HG02798 (cell line): ENCODE measurements around the gene BDP1.
"Not testable (repeated sequence)": the region's sequence is repeated elsewhere in the genome, so short reads cannot be mapped to it uniquely, and the experiment has no call there.

Experiments used
- ATAC-seq: cut with Tn5 transposase; IDR thresholded peaks from one replicate; pipeline ENCODE4 v1.9.1; 2021; ENCODE audit warnings: mild to moderate bottlenecking; ENCODE audit not compliant: unreplicated experiment, poor library complexity

The BDP1 gene

DNA sequence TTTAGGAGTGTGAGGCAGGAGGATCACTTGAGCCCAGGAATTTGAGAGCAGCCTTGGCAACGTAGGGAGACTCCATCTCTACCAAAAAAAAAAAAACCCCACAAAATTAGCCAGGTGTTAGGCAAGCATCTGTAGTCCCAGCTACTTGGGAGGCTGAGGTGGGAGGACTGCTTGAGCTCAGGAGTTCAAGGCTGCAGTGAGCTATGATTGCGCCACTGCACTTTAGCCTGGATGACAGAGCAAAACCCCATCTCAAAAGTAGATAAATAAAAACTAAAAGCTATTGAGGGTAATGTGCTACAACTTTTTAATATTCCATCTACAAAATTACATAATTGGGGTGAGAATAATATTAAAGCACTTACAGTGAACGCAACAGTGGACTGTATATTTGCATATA lies 5.9 kb downstream of the BDP1 start:
- ATAC-seq = no peak

DNA sequence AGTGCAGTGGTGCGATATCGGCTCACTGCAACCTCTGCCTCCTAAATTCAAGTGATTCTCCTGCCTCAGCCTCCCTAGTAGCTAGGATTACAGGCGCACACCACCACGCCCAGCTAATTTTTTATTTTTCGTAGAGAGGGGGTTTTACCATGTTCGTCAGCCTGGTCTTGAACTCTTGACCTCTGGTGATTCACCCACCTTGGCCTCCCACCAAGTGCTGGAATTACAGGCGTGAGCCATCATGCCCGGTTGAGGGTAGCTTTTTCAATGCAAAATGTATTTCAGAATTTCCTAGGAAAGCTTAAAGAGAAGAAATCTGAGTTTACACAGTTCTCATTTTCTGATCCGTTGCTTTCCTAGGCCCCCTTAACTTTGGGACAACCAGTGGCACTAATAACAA lies 15.7 kb downstream of the BDP1 start:
- no peak for ATAC-seq

DNA sequence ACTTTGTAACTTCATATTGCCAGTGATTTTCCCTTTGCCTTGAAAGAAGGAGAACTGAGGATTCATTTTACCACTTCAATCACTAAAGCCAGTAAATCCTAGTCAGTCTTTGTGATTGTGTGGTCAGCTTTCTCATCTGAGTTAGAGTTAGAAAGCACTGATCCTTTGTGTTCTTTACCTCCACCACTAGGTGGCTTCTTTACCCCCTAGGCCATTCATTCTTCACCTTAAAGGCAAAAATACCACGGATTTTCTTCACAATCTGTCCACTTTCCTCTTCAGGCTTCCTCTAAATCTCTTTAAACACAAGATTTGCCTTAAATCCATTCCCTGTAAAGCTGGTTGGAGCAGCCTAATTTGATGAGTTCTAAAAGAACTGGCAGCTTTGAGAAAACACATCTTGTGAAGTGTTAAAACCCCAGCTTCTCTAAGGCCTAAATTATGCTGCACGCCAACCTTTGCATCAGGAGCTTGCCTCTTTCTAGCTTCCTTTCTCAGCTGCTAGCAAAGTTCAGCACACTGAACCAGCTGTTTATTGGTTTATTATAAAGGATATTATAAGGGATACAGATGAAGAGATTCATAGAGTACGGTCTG lies 20.4 kb downstream of the BDP1 start:
- no peak for ATAC-seq

DNA sequence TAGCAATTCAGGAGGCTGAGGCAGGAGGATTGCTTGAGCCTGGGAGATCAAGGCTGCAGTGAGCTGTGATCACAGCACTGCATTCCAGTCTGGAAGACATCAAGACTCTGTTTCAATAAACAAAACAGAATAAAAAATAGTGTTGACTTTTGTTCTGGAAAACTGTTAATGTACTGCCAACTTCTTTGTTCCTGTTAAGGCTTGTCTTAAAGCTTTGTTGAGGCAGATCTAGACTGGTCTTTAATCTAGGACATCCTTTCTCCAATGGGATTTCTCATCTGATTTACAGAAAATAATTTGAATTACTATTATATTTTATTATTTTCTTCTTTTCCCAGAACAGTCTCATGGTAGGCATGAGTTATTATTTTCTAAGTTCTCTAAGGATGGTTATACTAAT lies 26.0 kb downstream of the BDP1 start:
- ATAC-seq = no peak

DNA sequence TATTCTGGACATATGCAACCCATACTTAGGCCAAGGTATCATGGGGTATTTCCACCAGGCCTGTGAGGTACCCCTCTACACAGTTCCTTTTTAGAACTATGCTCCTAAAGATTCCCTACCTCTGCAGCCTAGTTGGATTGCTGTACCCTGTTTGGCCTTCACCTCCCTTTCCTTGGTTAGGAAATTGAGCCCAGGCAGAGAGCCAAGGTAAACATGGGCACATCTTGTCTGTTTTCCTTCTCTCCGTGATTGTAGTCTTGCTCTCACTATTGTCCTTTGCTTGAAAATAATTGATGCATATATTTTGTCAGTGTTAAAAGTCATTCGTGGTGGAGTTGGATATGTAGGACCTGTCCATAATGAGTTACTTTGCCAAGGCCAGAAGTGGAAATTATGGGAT lies 26.7 kb downstream of the BDP1 start:
- no peak for ATAC-seq

DNA sequence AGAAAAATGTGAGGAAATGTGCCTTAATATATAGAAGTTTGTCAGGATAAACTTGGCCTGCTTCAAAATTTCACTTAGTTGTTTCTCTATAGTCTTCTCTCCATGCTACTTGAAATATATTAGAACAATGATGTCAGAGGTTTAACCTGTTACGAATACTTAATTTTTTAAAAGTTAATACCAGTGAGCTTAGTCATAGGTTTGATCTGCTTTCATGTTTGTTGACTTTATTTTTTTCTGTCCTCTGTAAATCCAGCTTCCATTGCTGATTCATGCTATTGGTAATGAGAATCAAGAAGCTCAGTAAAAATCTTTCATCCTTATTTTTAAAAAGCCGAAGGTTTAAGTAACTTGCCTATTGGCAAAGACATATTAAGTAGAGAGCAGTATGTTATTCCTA lies 27.9 kb downstream of the BDP1 start:
- no peak for ATAC-seq

DNA sequence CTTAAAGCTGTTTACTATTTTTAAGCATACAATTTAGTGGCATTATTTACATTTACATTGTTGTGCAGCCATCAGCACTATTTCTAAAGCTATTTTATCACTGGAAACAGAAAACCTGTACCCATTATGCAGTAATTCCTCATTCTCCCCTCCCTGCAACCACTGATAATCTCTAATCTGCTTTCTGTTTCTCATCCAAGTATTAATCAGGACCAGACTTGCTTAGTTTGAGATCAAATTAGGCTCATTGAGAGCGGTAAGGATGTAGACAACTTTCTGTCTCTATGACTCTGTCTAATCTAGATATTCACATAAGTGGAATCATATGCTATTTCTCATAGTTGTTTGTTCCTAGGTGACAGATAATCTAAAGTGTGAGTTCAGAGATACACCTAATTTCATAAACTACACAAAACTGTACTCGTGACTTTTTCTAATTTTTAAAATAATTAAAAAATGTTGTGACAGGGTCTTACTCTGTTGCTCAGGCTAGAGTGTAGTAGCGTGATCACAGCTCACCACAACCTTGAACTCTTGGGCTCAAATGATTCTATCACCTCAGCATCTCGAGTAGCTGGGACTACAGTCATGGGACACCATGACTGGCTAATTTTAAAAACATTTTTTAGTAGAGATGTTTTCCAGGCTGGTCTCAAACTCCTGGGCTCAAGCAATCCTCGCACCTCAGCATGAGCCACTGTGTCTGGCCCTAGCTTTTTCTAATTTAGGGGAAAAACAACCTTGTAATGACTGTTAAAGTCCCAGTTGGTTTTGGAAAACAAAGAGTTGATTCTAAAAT lies 37.6 kb downstream of the BDP1 start:
- no peak for ATAC-seq

DNA sequence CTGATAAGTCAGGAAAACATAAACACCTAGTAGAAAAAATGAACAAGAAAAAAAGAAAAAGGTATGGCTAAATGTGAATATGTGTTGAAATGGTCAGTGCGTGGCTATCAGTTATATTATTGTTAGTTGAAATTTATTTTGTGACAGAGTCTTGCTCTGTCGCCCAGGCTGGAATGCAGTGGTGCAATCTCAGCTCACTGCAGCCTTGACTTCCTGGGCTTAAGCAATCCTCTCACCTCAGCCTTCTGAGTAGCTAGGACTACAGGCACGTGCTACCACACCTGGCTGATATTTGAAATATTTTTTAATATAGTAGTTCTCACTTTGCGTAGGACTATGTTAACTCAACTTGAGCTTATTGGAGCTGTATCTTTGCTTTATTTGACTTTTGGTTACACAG lies 38.8 kb downstream of the BDP1 start:
- ATAC-seq = not testable (repeated sequence)

DNA sequence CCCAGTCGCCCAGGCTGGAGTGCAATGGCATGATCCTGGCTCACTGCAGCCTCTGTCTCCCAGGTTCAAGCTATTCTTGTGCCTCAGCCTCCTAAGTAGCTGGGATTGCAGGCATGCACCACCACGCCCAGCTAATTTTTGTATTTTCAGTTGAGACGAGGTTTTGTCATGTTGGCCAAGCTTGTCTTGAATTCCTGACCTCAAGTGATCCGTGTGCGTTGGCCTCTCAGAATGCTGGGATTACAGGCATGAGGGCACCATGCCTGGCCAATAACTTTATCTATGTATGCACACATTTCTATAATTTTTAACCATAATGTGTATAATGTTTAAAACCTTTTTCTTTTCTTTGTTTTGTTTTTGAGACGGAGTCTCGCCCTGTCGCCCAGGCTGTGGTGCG lies 43.3 kb downstream of the BDP1 start:
- not testable (repeated sequence) for ATAC-seq

DNA sequence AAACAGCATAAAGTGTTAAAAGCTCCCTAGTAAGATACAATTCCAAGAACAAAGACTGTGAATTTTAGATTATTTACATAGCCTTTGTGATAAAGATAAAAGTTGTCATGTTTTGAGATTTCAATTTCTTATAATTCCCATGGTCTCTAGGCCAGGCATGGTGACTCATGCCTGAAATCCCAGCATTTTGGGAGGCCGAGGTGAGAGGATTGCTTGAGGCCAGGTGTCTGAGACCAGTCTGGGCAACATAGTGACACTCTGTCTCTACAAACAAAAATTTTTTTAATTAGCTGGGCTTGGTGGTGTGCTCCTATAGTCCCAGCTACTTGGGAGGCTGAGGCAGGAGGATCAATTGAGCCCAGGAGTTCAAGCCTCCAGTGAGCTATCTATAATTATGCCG lies 48.1 kb downstream of the BDP1 start:
- ATAC-seq = no peak

DNA sequence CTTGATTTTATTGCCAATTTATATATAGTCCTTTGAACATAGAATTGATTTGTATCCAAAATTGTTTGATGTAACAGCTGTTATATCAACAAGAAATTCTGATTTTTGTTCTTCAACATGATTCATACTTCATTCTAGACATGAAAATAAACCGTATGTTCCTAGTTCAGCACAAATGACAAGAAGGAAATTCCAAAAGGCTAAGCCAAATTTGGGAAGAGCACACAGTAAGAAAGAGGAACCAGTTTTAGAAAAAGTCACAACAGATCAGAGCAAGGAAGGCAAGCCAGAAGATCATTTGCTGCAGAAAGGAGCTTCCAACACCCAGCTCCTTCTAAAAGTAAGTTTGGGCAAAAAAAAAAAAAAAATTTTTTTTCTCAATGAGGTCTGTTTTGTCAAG lies 66.7 kb downstream of the BDP1 start:
- no peak for ATAC-seq

DNA sequence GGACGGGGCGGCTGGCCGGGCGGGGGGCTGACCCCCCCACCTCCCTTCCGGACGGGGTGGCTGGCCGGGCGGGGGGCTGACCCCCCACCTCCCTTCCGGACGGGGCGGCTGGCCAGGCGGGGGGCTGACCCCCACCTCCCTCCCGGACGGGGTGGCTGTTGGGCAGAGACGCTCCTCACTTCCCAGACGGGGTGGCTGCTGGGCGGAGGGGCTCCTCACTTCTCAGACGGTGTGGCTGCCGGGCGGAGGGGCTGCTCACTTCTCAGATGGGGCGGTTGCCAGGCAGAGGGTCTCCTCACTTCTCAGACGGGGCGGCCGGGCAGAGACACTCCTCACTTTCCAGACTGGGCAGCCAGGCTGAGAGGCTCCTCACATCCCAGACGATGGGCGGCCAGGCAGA lies 70.2 kb downstream of the BDP1 start:
- ATAC-seq = not testable (repeated sequence)

DNA sequence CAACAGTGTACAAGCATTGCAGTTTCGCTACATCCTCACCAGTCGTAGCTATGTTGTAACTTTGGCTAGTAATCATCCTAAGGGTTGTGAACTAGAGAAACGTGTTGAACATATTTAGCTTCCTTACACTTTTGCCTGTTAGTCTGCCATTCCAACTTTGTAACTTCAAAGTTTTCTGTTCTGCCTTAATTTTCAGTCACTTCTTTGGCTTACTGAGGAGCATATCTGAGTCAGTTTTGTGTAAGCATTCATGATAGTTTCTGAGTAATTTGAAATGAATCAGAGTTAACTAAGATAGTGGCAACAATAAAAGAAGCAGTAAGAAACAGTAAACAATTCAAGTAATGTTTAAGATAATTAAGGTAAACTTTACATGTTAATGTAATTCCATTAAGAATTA lies 72.8 kb downstream of the BDP1 start:
- no peak for ATAC-seq

DNA sequence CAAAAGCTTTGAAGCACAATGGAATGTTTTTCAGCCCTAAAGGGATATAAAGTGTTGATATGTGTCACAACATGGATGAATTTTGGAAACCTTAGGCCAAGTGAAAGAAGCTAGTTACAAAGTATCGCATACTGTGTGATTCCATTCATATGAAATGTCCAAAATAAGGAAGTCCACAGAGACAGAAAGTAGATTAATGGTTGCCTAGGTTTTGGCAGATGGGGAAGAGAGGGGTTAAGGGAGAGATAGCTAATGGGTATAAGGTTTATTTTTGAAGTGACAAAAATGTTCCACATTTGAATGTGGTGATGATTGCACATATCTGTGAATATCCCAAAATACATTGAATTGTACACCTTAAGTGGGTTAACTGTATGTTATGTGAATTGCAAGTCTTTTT lies 74.2 kb downstream of the BDP1 start:
- no peak for ATAC-seq

DNA sequence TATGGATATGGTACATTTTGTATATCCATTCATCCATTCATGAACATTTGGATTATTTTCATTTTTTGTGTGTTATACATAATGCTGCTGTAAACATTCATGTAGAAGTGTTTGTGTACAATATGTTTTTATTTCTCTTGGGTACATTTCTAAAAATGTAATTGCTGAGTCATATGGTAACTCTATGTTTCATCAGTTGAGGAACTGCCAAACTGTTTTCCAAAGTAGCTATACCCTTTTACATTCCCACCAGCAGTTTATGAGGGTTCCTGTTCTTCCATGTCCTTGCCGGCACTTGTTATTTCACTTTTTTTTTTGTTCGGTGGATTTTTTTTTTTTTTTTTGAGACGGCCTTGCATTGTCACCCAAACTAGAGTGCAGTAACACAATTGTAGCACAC lies 77.7 kb downstream of the BDP1 start:
- ATAC-seq = no peak

DNA sequence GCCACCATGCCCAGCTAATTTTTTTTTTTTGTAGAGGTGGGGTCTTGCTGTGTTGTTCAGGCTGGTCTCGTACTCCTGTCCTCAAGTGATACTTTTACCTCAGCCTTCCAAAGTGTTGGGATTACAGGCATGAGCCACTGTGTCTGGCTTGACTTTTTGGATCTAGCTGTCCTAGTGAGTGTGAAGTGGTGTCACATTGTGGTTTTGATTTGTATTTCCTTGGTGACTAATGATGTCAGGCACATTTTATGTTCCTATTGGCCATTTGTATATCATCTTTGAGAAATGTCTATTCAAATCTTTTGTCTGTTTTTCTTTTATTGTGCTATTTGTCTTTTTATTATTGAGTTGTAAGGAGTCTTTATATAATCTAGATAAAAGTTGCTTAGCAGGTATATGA lies 78.2 kb downstream of the BDP1 start:
- no peak for ATAC-seq

DNA sequence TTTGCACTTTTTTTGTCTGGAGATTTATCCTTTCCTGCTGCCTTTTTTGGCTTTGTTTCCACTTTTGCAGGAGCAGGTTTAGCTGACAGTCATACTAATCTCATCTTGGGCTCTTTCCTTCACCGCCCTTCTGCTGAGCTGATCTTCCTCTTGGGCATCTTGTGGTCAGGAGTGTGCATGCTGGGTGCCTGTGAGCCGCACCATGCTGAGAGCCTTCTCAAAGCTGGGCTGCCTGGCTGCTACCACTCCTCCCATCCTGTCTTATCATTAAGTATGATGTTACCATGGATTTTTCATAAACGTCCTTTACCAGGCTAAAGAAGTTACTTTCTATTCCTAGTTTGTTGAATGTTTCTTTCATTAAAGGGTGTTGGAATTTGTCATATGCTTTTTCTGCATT lies 82.2 kb downstream of the BDP1 start:
- ATAC-seq = no peak

DNA sequence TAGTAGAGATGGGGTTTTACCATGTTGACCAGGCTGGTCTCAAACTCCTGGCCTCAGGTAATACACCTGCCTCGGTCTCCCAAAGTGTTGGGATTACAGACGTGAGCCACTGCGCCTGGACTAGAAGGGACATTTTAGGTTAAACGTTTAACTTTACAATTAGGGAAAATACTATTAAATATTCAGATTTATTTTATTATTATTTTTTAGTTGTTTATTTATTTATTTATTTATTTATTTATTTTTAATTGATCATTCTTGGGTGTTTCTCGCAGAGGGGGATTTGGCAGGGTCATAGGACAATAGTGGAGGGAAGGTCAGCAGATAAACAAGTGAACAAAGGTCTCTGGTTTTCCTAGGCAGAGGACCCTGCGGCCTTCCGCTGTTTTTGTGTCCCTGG lies 95.4 kb downstream of the BDP1 start:
- ATAC-seq = not testable (repeated sequence)

DNA sequence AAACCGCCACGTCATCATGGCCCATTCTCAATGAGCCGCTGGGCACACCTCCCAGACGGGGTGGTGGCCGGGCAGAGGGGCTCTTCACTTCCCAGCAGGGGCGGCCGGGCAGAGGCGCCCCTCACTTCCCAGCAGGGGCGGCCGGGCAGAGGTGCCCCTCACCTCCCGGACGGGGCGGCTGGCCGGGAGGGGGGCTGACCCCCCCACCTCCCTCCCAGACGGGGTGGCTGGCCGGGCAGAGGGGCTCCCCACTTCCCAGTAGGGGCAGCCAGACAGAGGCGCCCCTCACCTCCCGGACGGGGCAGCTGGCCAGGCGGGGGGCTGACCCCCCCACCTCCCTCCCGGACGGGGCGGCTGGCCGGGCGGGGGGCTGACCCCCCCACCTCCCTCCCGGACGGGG lies 96.1 kb downstream of the BDP1 start:
- ATAC-seq = not testable (repeated sequence)

DNA sequence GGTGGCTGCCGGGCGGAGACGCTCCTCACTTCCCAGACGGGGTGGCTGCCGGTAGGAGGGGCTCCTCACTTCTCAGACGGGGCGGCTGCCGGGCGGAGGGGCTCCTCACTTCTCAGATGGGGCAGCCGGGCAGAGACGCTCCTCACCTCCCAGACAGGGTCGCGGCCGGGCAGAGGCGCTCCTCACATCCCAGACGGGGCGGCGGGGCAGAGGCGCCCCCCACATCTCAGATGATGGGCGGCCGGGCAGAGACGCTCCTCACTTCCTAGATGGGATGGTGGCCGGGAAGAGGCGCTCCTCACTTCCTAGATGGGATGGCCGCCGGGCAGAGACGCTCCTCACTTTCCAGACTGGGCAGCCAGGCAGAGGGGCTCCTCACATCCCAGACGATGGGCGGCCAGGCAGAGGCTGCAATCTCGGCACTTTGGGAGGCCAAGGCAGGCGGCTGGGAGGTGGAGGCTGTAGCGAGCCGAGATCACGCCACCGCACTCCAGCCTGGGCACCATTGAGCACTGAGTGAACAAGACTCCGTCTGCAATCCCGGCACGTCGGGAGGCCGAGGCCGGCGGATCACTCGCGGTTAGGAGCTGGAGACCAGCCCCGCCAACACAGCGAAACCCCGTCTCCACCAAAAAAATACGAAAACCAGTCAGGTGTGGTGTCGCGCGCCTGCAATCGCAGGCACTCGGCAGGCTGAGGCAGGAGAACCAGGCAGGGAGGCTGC lies 96.7 kb downstream of the BDP1 start:
- ATAC-seq = not testable (repeated sequence)

DNA sequence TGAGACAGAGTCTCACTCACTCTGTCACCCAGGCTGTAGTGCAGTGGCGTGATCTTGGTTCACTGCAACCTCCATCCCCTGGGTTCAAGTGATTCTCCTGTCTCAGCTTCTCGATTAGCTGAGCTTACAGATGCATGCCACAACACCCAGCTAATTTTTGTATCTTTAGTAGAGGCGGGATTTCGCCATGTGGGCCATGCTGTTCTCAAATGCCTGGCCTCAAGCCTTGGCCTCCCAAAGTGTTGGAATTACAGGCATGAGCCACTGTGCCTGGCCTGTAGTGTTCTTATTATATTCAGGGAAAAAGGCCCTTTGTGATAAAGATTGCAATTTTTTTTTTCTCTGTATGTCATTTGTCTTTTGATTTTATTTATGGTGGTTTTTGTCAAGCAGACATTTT lies 107.7 kb downstream of the BDP1 start:
- ATAC-seq = no peak

DNA sequence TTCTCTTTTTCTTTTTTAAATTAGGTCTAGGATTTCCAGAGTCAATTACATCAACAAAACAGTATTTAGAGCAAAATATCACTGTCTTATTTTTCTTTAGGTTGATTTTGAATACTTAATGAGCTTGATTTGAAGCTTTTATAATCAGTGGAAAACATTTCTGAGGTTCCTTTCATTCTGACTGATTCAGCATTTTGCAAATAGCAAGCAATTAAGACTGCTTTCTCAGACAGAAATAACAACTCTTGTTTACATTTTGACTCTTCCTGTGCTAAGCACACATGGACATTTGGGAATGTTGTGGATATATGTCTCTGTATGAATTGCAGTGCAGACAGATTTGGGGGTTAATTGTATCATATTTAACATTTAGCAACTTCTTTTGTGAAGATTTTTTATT lies 109.4 kb downstream of the BDP1 start:
- no peak for ATAC-seq
